Tibial nerve (tissue), 4 donors: ENCODE data around the gene HNRNPLL. TPM values are rescaled to one million over a fixed set of nuclear protein-coding genes. Genes with fewer than 3 reads are reported as not detected.
"Not testable (repeated sequence)": the region's sequence is repeated elsewhere in the genome, so short reads cannot be mapped to it uniquely, and the experiment has no call there.

ENCODE experiments used
- DNase-seq, 2 donors: peaks; one replicate each; pipeline ENCODE4 v3.0.0-alpha.2; 2019; ENCODE audit warnings: low spot score in 2 of 2
- H3K27ac ChIP-seq, 4 donors: fragments of 200-600 bp; sonication (generic) in 3 of 4; one replicate each; pipeline ENCODE4 v1.5.1; 2017 to 2019; ENCODE audit warnings: mild to moderate bottlenecking in 1 of 4
- H3K27me3 ChIP-seq, 2 donors: fragments of 200-600 bp; sonication (generic) in 1 of 2; one replicate each; pipeline versions ENCODE4 v1.5.1 to v1.6.0; 2017 to 2019
- H3K36me3 ChIP-seq, 3 donors: fragments of 200-600 bp; sonication (generic); one replicate each; pipeline ENCODE4 v1.5.1; 2018 to 2019
- H3K4me1 ChIP-seq, 4 donors: fragments of 200-600 bp; sonication (generic) in 3 of 4; one replicate each; pipeline ENCODE4 v1.5.1; 2017 to 2019
- H3K4me3 ChIP-seq, 4 donors: fragments of 200-600 bp; sonication (generic) in 3 of 4; one replicate each; pipeline ENCODE4 v1.5.1; 2017 to 2019; ENCODE audit warnings: mild to moderate bottlenecking in 1 of 4, moderate library complexity in 1 of 4
- H3K9me3 ChIP-seq, 4 donors: fragments of 200-600 bp; sonication (generic) in 3 of 4; one replicate each; pipeline ENCODE4 v1.5.1; 2017 to 2019
- EP300 ChIP-seq, 2 donors: sonication (generic); formaldehyde crosslinking; IDR thresholded peaks; one replicate each; pipeline ENCODE4 v1.6.1; 2017; ENCODE audit warnings: antibody characterized with exemption in 2 of 2, mild to moderate bottlenecking in 1 of 2
- POLR2A ChIP-seq, 2 donors: fragments of 450-650 bp; IDR thresholded peaks; one replicate each; pipeline ENCODE4 v1.6.1; 2017; ENCODE audit warnings: antibody characterized with exemption in 2 of 2, mild to moderate bottlenecking in 2 of 2, moderate library complexity in 2 of 2
- WGBS, 2 donors: methylation state at CpG; one replicate each; pipeline ENCODE4 v1.1.5; 2018; 5-methylcytosine and 5-hydroxymethylcytosine counted together
- total RNA-seq, 4 donors: library from RNA; depleted of rRNA; stranded (reverse); fragments of >200 nt; gene quantifications; one replicate each; pipeline ENCODE4 v1.1.0, GENCODE V29; 2016
- TF ChIP-seq, protein P1 (sequence below), 5 experiments: fragments of 200-600 bp in 3 of 5; fragments of 450-650 bp in 2 of 5; sonication (generic) in 3 of 5; IDR thresholded peaks; one replicate each; pipeline ENCODE4 v1.5.1; 2016 to 2019; ENCODE audit warnings: antibody characterized with exemption in 5 of 5, mild to moderate bottlenecking in 3 of 5, moderate library complexity in 2 of 5

HNRNPLL gene
- total RNA-seq, 4 donors from 2014 or later: 49.5 to 62.5 (median 53.5) TPM

DNA sequence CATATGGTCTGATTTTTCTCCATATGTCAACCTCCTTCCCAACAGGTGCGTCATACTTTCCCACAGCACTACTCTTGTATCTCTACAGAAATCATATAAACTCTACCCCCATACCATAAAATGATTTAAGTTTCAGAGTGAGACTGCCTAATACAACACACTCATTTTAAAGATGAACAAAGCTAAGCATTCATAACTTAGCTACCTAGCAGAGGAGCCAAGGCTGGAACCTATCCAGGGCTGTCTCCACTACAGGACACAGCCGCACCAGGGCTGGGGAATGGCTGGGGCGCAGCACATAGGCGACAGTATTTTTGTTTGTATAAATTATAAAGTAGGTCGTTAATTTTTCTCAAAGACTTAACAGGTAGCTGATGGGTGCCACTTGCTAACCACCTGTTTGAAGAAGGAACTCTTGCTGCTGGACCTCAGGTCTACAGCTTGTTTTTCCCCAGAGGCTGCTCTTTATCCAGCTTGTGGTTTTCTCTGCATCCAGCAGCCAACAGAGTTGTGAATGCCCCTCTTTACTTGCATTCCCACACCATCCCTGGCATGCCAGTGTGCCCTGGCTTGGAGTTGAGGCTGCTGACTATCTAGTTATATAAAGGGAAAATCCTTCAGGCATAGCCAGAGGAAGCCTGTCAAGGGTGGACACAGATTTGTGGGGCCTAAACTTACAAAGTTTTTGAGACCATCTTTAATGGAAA, 62.0 kb downstream of the HNRNPLL start:
- Histone ChIP-seq H3K27me3 (no peaks in the 10 kb centered on the region), H3K27ac (no peak overlapping the region), H3K9me3 (no peaks in the 10 kb centered on the region), H3K4me1 (peaks cover 0 to 17% (median 1%) of the 10 kb centered on the region in 4 donors), H3K4me3 (no peak overlapping the region), H3K36me3 (no peaks in the 10 kb centered on the region)
- DNase-seq: no peak
- TF ChIP-seq POLR2A (IDR thresholded peaks at IDR 0.05) (no peak), EP300 (IDR thresholded peaks at IDR 0.05) (no peak)
- TF ChIP-seq, protein P1, sequence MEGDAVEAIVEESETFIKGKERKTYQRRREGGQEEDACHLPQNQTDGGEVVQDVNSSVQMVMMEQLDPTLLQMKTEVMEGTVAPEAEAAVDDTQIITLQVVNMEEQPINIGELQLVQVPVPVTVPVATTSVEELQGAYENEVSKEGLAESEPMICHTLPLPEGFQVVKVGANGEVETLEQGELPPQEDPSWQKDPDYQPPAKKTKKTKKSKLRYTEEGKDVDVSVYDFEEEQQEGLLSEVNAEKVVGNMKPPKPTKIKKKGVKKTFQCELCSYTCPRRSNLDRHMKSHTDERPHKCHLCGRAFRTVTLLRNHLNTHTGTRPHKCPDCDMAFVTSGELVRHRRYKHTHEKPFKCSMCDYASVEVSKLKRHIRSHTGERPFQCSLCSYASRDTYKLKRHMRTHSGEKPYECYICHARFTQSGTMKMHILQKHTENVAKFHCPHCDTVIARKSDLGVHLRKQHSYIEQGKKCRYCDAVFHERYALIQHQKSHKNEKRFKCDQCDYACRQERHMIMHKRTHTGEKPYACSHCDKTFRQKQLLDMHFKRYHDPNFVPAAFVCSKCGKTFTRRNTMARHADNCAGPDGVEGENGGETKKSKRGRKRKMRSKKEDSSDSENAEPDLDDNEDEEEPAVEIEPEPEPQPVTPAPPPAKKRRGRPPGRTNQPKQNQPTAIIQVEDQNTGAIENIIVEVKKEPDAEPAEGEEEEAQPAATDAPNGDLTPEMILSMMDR (IDR thresholded peaks at IDR 0.05): no peak
- 71 to 87% methylated on average over 5 of the region's 5 CpGs for WGBS, 2 donors

DNA sequence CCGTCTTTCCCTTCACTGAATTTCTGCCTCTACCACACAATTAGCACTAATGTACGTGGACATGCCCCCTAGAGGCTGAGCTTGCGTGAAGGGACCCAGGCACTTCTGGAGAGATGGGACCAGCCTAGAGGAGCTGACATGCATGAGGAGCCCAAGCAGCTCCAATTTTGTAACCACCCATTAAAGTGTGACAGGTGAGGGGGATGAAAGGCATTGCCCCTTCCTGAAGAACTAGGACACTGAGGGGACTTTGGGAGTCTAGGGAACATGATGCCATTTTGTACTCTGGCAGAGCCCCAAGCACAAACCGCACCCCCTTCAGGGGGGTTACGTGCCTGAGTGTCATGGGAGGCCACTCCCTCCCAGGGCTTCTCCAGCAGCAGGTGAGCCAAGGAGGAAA, 63.6 kb downstream of the HNRNPLL start:
- Histone ChIP-seq H3K4me1 (peaks cover 0 to 21% (median 1%) of the 10 kb centered on the region in 4 donors), H3K36me3 (no peaks in the 10 kb centered on the region), H3K27me3 (no peaks in the 10 kb centered on the region), H3K4me3 (no peak overlapping the region), H3K9me3 (no peaks in the 10 kb centered on the region), H3K27ac (no peak overlapping the region)
- no peak for TF ChIP-seq EP300 (IDR thresholded peaks at IDR 0.05)
- no peak for DNase-seq
- WGBS, 2 donors: 82 to 83% methylated on average over 5 of the region's 5 CpGs

DNA sequence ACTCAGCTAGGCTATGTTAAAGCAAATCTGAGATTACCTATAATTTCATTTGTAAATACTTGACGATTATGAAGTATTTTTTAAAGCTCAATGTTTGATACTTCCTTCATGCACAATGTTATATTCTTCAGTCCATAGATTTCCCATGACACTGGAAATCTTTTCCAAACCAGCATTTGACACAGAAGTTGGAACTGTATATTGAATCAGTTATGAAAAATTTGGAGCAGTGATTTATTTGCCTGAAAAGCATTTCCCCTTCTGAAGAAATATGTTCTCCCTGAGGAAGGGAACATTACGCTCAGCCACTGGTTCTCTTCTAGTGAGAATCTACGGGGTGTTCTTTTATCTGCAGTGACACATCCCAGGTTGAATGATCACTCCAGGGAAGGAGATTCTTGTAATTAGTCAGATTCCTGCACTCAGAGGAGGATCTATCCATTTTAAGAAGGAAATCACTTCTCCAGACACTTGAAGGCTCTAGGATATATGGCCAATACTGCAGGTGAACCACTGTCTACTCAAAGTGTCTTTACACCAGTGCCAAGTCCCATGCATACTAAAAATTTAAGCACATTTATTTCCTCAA, 64.7 kb downstream of the HNRNPLL start:
- 75 to 79% methylated on average over 3 of the region's 3 CpGs for WGBS, 2 donors
- no peaks in the 10 kb centered on the region for H3K9me3 ChIP-seq
- no peak for TF ChIP-seq EP300 (IDR thresholded peaks at IDR 0.05)
- TF ChIP-seq, protein P1 (IDR thresholded peaks at IDR 0.05): no peak
- no peak for TF ChIP-seq POLR2A (IDR thresholded peaks at IDR 0.05)

DNA sequence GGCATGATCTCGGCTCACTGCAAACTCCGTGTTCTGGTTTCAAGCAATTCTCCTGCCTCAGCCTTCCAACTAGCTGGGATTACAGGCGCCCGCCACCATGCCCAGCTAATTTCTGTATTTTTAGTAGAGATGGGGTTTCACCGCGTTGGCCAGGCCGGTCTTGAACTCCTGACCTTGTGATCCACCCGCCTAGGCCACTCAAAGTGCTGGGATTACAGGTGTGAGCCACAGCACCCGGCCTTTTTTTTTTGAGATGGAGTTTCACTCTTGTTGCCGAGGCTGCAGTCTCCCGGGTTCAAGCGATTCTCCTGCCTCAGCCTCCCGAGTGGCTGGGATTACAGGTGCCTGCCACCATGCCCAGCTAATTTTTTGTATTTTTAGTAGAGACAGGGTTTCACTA, 65.4 kb downstream of the HNRNPLL start:
- not testable (repeated sequence) for H3K4me3 ChIP-seq, H3K27ac ChIP-seq, H3K9me3 ChIP-seq, H3K36me3 ChIP-seq, DNase-seq, H3K27me3 ChIP-seq
- H3K4me1 ChIP-seq: peaks cover 0 to 17% (median 0%) of the 10 kb centered on the region in 4 donors
- WGBS, 2 donors: 95% methylated on average over 13 of the region's 13 CpGs

More for the DNA sequence above, 64.7 kb downstream of the HNRNPLL start:
- no peak overlapping the region for H3K4me3 ChIP-seq
- H3K4me1 ChIP-seq: peaks cover 0 to 24% (median 1%) of the 10 kb centered on the region in 4 donors
- H3K36me3 ChIP-seq: no peaks in the 10 kb centered on the region
- no peak for DNase-seq
- H3K27ac ChIP-seq: no peak overlapping the region
- H3K27me3 ChIP-seq: no peaks in the 10 kb centered on the region

DNA sequence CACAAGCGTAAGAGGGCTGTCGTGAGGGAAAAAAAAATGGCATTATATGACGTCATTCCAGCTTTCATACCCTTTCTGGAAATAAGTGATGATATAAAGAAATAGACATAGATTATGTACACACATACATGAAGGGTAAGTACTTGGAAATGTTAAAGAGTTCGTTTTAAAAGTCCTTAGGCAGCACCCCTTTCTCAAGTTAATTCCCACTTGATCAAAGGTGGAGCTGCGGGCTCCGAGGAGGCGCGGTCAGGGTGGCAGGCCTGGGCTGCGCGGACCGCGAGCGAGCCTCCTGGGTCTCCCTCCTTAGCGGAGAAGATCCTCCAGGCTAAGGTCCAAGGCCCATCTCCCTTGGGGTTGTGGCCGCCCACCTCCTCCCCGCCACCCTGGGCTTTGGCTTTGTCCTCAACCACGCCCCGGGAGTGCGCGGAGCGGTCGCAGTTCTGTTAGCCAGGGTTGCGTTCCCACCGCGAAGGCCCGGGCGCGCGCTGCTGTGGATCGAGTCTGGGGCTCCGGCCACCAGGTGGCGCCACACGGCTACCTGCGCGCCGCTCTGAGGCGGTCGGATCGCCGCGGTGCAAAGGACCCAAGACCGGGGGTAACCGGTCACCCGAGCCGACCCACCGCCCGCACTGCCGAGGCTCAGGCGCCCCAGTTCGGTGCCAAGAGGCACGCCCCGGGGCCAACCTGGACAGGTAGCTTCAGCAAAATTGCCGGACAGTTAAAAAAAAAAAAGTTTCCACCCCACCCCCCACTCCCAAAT, 66.8 kb downstream of the HNRNPLL start:
- Histone ChIP-seq H3K4me1 (peaks cover 0 to 16% (median 0%) of the 10 kb centered on the region in 4 donors), H3K9me3 (no peaks in the 10 kb centered on the region), H3K27me3 (no peaks in the 10 kb centered on the region), H3K4me3 (peak overlapping the region; percentile 15 to 63 (median 45)), H3K36me3 (no peaks in the 10 kb centered on the region), H3K27ac (peak overlapping the region in 1 of 4 donors; percentile 75)
- peak in 1 of 2 donors; percentile 55 for TF ChIP-seq EP300 (IDR thresholded peaks at IDR 0.05)
- TF ChIP-seq, protein P1 (IDR thresholded peaks at IDR 0.05): peak; percentile 84 to 95 (median 94)
- no peak for TF ChIP-seq POLR2A (IDR thresholded peaks at IDR 0.05)
- DNase-seq: peak; percentile 74 to 88
- WGBS, 2 donors: 4 to 5% methylated on average over 31 to 32 of the region's 53 CpGs

DNA sequence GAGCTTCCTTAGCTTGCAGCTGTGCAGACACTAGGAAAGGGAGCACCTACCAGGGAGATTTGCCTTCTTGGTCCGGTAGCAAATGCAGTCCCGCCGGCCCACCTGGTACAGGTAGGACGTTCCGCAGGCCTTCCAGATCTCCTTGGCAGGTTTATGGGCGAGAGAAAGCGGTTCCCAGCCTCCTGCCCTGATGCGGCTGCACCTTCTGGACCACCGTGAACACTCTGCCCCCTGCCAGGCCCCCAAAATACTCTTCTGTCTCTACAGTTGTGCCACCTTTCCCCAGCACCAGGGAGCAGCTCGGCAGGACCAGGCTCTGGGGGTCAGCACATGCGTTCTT, 67.4 kb downstream of the HNRNPLL start:
- Histone ChIP-seq H3K4me1 (peaks cover 0 to 13% (median 0%) of the 10 kb centered on the region in 4 donors), H3K27me3 (no peaks in the 10 kb centered on the region), H3K9me3 (no peaks in the 10 kb centered on the region), H3K4me3 (peak overlapping the region in 1 of 4 donors; percentile 63), H3K27ac (no peak overlapping the region), H3K36me3 (no peaks in the 10 kb centered on the region)
- TF ChIP-seq EP300 (IDR thresholded peaks at IDR 0.05): no peak
- TF ChIP-seq POLR2A (IDR thresholded peaks at IDR 0.05): no peak
- TF ChIP-seq, protein P1 (IDR thresholded peaks at IDR 0.05): no peak
- no peak for DNase-seq
- 80 to 82% methylated on average over 10 to 11 of the region's 11 CpGs for WGBS, 2 donors
